Measurements from ENCODE around the gene APOBEC3C. TPM values are rescaled to one million over a fixed set of nuclear protein-coding genes. Genes with fewer than 3 reads are reported as not detected.
A peak's percentile ranks its signal among the peaks of the same experiment; 100 is the strongest.
"Not testable (repeated sequence)": the region's sequence is repeated elsewhere in the genome, so short reads cannot be mapped to it uniquely, and the experiment has no call there.

Gene APOBEC3C
- total RNA-seq: 29.8 TPM

- ATAC-seq: peak; percentile 90
Measured at GRCh38 chr22:39013942-39014722, at the start of gene APOBEC3C. Gene APOBEC3C, plus strand, starts transcription at chr22:39014257. Its CDS starts 106 bp downstream, at chr22:39014363.

- ATAC-seq: peak; percentile 3
Measured at GRCh38 chr22:38964306-38964705, 49.8 kb upstream of the APOBEC3C start.

- no peak for ATAC-seq
Measured at GRCh38 chr22:38964989-38965388, 49.1 kb upstream of the APOBEC3C start.

GRCh38 chr22:38965614-38966379, 48.3 kb upstream of the APOBEC3C start:
- no peak for ATAC-seq

GRCh38 chr22:38966380-38966702, 47.7 kb upstream of the APOBEC3C start:
- ATAC-seq: no peak

GRCh38 chr22:38966942-38967341, 47.1 kb upstream of the APOBEC3C start:
- no peak for ATAC-seq

- ATAC-seq: no peak
Measured at GRCh38 chr22:38967451-38968450, 46.3 kb upstream of the APOBEC3C start.

GRCh38 chr22:38968801-38969200, 45.3 kb upstream of the APOBEC3C start:
- ATAC-seq: no peak

GRCh38 chr22:38970551-38970950, 43.5 kb upstream of the APOBEC3C start:
- ATAC-seq: no peak

GRCh38 chr22:38971202-38971601, 42.9 kb upstream of the APOBEC3C start:
- no peak for ATAC-seq

GRCh38 chr22:38971791-38972190, 42.3 kb upstream of the APOBEC3C start:
- no peak for ATAC-seq

- no peak for ATAC-seq
Measured at GRCh38 chr22:38972558-38972957, 41.5 kb upstream of the APOBEC3C start.

GRCh38 chr22:38973289-38974169, 40.5 kb upstream of the APOBEC3C start:
- ATAC-seq: peak; percentile 71

- ATAC-seq: peak; percentile 19
Measured at GRCh38 chr22:38974170-38974825, 39.8 kb upstream of the APOBEC3C start.

- ATAC-seq: no peak
Measured at GRCh38 chr22:38974826-38975175, 39.3 kb upstream of the APOBEC3C start.

- ATAC-seq: not testable (repeated sequence)
Measured at GRCh38 chr22:38977289-38977688, 36.8 kb upstream of the APOBEC3C start.

GRCh38 chr22:38980587-38980986, 33.5 kb upstream of the APOBEC3C start:
- not testable (repeated sequence) for ATAC-seq

- peak; percentile 7 for ATAC-seq
Measured at GRCh38 chr22:38981005-38981991, 32.8 kb upstream of the APOBEC3C start.

- peak; percentile 88 for ATAC-seq
Measured at GRCh38 chr22:38981992-38982927, 31.8 kb upstream of the APOBEC3C start, which contains the start of gene APOBEC3B. Gene APOBEC3B, plus strand, starts transcription at chr22:38982347. Its CDS starts 107 bp downstream, at chr22:38982454.
